ENCODE data around the gene NFIA. TPM values are rescaled to one million over a fixed set of nuclear protein-coding genes. Genes with fewer than 3 reads are reported as not detected.

Gene NFIA
- total RNA-seq, 1 donor from 2014 or later = 111 TPM

DNA sequence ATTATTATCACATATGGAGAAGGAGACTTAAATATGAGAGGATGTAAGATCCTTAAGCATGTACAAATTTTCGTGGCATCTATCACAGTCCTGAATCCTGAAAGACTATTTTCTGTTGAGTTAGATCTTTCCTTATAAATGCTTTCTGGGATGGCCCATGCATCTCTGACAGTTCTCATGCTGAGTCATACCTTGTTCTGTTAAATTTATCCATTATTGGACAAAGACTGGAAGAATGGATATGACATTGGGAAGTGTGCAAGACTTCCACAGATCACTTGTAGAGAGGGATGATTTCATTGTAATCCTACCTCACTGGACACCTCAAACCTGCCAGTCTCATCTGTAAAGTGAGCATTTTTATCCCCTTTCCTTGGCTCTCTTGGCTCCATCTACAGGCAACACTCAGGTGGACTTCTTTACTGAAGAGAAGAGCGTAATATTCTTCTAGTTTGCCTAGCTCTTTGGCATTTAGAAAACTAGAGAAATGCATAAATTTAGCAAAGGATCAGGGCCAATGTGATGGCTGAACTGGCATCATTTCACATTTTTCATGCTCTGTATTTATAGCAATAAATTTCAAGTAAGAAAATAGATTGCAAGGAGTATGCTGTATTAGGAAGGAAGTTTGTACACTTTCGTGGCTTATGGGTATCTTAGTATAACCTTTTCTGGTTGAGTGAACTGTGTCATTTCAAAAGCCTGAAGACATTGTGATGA is 128.2 kb downstream of the NFIA start:
- no peak for DNase-seq (ENCODE audit: low spot score)

DNA sequence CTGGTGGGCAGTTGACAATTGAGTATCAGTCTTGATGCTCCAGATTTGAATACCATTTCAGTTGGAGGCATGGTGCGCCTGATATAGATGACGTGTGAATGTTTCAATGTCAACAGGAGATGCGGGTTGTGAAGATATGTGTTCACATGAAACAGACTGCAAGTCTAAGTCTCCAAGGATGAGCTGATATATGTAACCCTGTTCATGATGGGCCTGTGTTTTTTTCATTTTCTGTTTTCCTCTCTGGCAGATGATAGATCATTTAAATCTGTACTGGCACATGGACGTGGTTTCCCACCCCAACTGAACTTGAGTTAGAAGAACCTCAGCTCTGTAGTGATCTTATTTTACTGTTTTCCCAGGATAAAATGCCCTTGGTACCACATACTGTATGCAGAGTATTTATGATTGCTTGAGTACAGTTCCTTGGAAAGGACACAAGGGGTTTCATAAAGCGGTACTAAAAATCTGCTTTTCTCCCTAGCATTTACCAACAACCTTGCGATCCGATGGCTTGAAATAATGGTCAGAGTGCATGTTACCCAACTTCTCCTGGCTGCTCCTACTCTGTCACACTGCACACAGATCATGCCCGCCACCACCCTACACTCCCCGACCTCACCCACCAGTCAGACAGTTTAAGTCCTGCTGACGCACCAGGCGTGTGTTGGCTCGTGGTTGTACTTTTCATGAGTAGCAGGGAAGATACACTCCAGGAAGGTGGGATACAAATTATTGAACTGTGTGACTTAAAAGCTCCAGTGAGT is 131.1 kb downstream of the NFIA start:
- DNase-seq (ENCODE audit: low spot score) = no peak

DNA sequence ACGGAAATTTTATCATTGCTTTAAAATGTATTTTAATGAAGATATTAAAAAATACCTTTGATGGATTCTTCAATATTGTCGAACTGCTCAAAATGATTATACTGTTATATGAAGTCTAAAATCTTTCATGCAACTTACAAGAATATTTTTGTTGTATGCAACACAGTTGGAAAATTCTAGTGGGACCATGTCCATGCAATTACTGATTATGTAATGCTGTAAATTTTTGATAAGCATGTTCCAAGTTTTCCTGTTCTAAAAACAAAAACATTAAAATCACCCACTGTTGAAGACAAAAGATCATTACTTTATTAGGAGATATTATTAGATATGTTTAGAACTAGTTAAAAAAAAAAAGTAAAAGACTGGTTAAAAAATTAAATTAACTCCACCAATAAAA is 132.8 kb downstream of the NFIA start:
- no peak for DNase-seq (ENCODE audit: low spot score)

- DNase-seq (ENCODE audit: low spot score) = no peak
Observed at GRCh38 chr1:61215676-61216289, 133.4 kb downstream of the NFIA start.

DNA sequence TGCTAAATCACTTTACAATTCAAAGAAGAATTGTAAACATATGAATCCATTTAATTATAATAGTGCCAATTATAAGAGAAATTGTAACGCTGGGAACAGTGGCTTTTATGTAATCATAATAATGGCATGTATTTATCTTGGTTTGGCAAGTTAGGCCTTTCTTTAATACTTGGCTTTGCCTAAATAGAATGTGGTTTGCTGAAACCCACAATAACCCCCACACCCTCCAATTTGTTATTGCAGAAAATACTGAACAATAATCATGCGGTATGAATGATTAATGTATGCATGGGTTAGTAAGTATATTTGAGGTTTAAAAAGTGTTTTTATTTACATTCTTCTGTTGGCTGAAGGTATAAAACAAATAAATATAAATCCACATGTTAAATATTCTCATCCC is 138.2 kb downstream of the NFIA start:
- DNase-seq (ENCODE audit: low spot score) = no peak

DNA sequence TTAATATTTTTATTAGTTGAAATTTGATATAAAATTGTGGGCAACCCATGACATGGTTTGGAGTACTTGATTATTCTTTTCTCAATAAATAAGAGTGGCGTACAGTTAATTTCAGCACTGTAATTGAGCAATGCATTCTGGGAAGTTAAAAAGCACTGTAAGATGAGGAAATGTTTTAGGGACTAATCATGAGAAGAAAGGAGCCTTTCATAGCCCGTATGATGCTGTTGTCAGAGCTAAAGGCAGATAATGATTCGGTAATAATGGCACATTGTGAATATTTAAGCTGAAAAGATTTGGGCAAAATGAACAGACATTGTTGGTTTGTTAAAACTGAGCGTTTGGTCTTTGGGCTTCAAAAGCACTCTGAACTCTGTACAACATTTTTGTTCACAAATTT is 139.3 kb downstream of the NFIA start:
- no peak for DNase-seq (ENCODE audit: low spot score)

DNA sequence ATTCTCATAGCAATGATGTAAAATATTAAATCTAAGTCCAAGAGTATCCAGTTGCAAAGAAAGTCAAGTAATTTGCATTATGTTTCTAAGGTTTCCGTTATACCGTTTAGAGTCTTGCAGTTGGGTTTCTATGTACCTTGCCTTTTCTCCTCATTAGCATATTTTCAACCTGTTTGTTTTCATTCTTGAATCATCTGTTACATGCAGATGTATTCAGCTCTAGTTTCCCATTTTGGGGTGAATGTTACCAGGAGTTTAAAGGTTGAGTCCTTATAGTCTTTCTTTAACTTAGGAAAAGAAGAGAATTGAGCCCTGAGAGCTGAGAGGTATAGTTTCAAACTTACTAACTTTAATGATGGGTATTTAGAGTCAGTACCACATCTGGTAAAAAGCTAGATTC is 139.9 kb downstream of the NFIA start:
- no peak for DNase-seq (ENCODE audit: low spot score)

GRCh38 chr1:61223140-61223539 is 140.8 kb downstream of the NFIA start:
- DNase-seq (ENCODE audit: low spot score) = no peak

DNA sequence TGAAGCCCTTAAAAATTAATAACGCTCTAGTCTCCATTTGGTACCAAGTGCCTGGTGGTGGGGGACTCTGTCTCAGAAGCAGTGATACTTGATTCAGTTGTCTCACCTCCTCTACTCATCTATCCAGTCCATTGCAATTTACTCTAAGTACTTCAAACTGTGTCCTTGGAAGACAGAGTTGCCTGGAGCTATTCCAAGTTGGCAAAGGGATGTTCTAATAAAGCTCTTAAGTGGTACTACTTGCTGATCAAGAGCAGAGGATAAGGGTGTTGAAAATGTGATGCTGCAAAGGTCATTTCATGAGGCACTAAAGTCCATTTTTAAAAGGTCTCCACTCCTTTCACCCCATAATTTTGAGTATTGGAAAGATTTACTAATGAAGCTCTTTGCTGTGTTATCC is 142.2 kb downstream of the NFIA start:
- no peak for DNase-seq (ENCODE audit: low spot score)

DNA sequence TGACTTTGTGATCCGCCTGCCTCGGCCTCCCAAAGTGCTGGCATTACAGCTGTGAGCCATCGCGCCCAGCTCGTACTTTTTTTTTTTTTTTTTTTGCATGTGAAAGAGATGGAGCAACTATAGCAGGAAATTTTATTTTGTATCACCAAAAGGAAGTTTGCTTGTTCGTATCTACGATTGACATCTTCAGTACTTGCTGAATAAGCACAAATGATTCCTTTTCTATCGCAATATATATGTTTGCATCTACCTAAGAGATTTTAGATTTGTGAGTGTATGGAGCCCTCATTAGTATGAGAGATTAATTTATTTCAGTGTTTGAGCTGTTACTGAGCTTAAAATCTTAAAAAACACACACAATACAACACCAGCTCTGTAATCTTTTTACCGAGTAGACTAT is 143.1 kb downstream of the NFIA start:
- no peak for DNase-seq (ENCODE audit: low spot score)

DNA sequence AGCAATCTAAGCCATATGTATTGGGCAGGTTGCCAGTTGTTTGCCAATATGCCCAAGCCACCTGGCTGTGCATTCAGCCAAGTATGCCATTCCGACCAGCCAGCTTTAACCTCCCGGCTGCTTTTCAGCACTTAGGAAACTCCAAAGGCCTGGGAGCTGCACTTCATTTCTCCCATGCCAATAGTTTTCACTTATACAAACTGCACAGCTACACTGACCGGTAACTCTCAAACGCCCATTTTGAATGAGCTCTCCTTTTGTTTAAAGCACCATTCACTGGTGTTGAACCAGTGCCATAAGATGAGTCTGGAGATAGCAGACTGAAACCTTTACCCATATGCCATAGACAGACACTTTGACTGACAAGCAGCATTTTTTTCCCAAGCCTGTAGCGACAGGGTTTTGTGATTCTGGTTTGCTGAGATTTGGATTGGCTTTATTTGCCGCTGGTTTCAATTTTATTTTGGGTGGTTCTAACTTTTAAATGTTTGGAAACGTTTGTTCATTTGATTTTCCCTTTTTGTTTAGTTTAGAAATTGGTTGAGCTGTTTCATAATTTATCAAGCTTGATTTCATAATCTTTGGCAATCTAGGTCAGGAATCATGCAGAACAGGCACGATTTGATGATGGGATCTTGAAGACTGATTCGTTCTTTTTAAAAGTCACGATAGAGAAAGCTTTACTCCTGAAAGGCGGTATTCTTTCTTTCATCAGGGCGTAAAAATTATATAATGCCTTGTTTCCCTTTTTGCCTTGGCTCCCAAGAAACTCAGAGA is 144.6 kb downstream of the NFIA start:
- DNase-seq (ENCODE audit: low spot score) = no peak

DNA sequence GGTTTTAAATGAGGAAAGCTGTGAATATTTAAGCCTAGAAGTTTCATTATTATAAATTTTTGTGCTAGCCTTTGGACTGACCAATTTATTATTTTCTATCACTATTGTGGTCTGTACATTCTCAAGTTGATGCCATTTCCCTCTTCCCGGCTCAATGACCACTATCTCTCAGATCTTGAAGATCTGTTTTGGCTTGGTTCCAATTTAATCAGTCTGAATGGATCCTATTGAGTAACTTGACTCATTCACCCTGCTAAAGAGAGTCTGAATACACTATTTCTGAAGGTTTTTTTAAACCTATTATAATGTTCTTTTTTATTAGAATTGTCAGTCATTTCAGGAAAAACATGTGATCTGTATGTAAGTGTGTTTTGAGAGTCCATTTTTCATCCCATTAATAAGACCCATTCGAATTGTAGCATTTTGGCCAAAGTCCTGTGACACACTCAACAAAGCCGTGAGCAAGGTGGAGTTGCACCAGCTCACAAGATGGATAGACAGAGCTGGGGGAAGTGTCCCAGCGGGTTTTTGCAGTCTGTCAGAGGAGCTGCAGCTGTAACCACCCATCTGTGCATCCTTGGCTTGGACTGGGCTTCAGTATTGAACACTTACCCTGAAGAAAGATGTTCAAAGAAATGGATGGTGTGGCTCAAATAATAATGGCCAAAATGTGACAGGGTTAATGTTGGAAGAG is 145.6 kb downstream of the NFIA start:
- no peak for DNase-seq (ENCODE audit: low spot score)

- DNase-seq (ENCODE audit: low spot score) = no peak
Observed at GRCh38 chr1:61230523-61230922, 148.2 kb downstream of the NFIA start.

DNA sequence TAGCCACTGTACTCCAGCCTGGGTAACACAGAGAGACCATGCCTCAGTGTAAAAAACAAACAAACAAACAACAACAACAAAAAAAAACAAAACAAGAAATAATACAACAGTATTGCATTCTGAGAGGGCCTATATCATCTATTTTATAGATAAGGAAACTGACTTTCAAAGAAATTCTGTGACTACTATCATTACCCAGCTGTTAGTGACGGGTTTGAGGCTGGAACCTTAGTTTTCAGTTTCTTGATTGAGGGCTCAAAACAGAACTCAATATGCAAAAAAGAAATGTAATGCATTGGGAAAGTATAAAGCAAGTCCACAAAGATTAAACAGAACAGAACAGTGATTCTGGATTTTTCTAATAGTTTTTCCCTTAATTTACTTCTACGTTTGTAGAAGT is 149.4 kb downstream of the NFIA start:
- no peak for DNase-seq (ENCODE audit: low spot score)

GRCh38 chr1:61233121-61233660 is 150.8 kb downstream of the NFIA start:
- DNase-seq (ENCODE audit: low spot score) = no peak

- no peak for DNase-seq (ENCODE audit: low spot score)
Observed at GRCh38 chr1:61234587-61234919, 152.2 kb downstream of the NFIA start.

DNA sequence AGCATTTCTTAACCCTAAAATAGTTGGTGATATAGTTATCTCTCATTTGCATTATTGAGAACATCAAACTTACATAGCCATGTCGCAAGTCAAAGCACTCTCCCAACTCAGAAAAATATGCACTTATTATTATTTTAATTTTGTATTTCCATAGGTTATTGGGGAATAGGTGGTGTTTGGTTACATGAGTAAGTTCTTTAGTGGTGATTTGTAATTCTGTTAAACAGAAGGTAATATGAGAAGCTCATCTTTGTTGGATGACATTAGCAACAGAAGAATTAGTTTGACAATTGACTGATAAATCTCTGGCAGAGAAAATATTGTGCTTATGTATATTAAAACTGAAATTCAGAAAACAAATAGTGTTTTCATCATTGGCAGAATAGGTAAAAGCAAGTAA is 154.8 kb downstream of the NFIA start:
- DNase-seq (ENCODE audit: low spot score) = no peak

- no peak for DNase-seq (ENCODE audit: low spot score)
Observed at GRCh38 chr1:61237659-61238358, 155.4 kb downstream of the NFIA start.

GRCh38 chr1:61238359-61238665 is 156.0 kb downstream of the NFIA start:
- DNase-seq (ENCODE audit: low spot score) = no peak

GRCh38 chr1:61240878-61241277 is 158.5 kb downstream of the NFIA start:
- DNase-seq (ENCODE audit: low spot score) = no peak
